NT2/D1 (cell line): ENCODE data around the gene SLC9A9.

ENCODE experiments used
- DNase-seq: peaks from one replicate; pipeline ENCODE4 v3.0.0-alpha.2; 2011; ENCODE audit warnings: low read depth, low spot score
- H3K27me3 ChIP-seq: 2 replicates; pipeline ENCODE4 v1.6.0; 2011; ENCODE audit warnings: mild to moderate bottlenecking; ENCODE audit not compliant: insufficient read length, insufficient read depth
- H3K36me3 ChIP-seq: 2 replicates; pipeline ENCODE4 v1.6.1; 2011; ENCODE audit warnings: mild to moderate bottlenecking, low read length, mixed read lengths; ENCODE audit not compliant: insufficient read depth, insufficient read length
- H3K4me1 ChIP-seq: 2 replicates; pipeline ENCODE4 v1.5.1; 2011; ENCODE audit not compliant: insufficient read depth, insufficient read length
- H3K4me3 ChIP-seq: 2 replicates; pipeline ENCODE4 v1.5.1; 2011; ENCODE audit warnings: low read depth; ENCODE audit not compliant: insufficient read length
- H3K9ac ChIP-seq: 2 replicates; pipeline ENCODE4 v1.6.0; 2011; ENCODE audit warnings: low read depth; ENCODE audit not compliant: insufficient read length
- H3K9me3 ChIP-seq: 2 replicates; pipeline ENCODE4 v1.5.1; 2011; ENCODE audit warnings: mild to moderate bottlenecking, low read length; ENCODE audit not compliant: insufficient read depth
- SUZ12 ChIP-seq: IDR thresholded peaks from 2 replicates; pipeline ENCODE4 v1.6.1; 2011; ENCODE audit not compliant: insufficient read length, insufficient read depth; ENCODE audit errors: extremely low read depth
- YY1 ChIP-seq: IDR thresholded peaks from 2 replicates; pipeline ENCODE4 v1.6.1; 2011; ENCODE audit not compliant: insufficient read length, insufficient read depth
- ZNF274 ChIP-seq: IDR thresholded peaks from 2 replicates; pipeline ENCODE4 v1.6.1; 2011; ENCODE audit warnings: mild to moderate bottlenecking, low read depth, low read length

Gene SLC9A9

DNA sequence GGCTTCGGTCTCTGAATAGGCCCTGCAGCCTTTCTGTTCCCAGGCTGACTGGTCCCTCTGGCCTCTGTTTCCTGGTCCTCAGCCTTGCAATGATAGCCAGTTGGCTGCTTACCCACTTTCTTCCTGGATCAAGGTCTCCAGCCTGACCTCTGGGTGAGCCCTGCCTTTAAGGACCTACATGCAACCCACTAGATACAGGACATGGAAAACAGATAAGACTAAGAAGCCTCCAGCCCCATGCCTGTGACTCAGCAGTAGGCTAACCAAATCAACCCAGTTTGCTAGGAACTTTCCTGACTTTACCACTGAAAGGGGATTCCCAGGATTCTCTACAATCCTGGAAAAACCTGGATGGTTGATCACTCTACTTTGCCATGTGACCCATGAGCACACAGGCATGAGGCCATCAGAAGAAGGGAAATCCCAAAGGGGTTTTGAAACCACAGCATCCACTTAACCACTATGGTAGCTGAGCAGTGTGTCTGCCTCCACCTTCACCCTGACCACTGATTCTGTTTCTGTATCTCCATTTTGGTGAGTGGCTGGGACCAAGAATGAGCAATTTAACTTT, 540.6 kb downstream of the SLC9A9 start:
- DNase-seq, result no peak
- no peak for TF ChIP-seq ZNF274
- TF ChIP-seq YY1, result no peak
- TF ChIP-seq SUZ12, result no peak
- Histone ChIP-seq H3K36me3 (no peaks in the 10 kb centered on the region), H3K4me1 (no peaks in the 10 kb centered on the region), H3K27me3 (no peaks in the 10 kb centered on the region), H3K4me3 (no peak overlapping the region), H3K9ac (no peak overlapping the region), H3K9me3 (no peaks in the 10 kb centered on the region)

DNA sequence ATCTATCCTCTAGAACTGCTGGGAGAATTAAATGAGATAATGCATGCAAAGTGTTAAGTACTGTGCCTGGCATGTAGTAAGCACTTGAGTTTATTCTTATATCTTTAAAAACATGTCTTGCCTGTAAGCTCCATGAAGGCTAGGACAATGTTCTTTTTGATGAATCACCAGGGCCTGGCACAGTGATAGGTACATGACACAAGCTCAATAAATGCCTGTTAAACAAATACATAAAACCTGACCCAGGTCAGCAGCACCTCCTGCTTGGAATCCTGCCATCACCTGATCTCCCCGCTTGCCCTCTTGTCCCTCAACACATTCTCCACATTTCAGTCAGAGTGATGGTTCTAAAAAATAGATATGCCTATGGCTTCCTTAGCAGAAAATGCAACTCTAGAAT, 541.9 kb downstream of the SLC9A9 start:
- Histone ChIP-seq H3K4me1 (no peaks in the 10 kb centered on the region), H3K4me3 (no peak overlapping the region), H3K9ac (no peak overlapping the region), H3K36me3 (no peaks in the 10 kb centered on the region), H3K27me3 (no peaks in the 10 kb centered on the region), H3K9me3 (no peaks in the 10 kb centered on the region)
- TF ChIP-seq YY1, result no peak
- no peak for TF ChIP-seq SUZ12
- no peak for TF ChIP-seq ZNF274
- DNase-seq, result no peak

DNA sequence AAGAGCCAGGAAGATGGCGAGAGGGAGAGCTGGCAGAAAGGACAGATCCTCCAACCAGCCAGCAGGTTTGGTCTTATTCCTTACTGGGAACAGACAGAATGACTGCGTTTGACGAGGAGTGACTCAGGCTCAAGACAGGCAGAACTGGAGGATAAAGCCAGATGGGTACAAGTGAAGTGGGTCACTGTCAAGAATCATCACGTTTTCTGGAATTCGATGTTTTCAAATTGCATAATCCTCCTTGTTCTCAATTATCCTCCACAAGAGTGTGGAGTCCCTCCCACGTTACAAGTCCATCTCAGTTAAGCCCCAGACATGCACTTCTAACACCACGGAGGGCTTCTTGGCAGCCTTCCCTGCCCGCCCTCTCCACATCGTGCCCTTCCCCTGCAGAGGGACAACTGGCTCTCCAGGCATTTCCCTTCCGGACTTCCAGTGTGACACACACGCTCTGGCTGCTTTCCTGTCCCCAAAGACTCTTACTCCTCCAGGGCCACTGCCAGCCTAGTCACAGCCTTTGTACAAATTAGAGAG, 545.6 kb downstream of the SLC9A9 start:
- H3K4me3 ChIP-seq, result no peak overlapping the region
- no peak overlapping the region for H3K9ac ChIP-seq
- H3K4me1 ChIP-seq, result no peaks in the 10 kb centered on the region
- no peaks in the 10 kb centered on the region for H3K36me3 ChIP-seq
- H3K27me3 ChIP-seq, result no peaks in the 10 kb centered on the region
- H3K9me3 ChIP-seq, result no peaks in the 10 kb centered on the region
- no peak for DNase-seq
- no peak for TF ChIP-seq ZNF274
- TF ChIP-seq SUZ12, result no peak
- TF ChIP-seq YY1, result no peak

DNA sequence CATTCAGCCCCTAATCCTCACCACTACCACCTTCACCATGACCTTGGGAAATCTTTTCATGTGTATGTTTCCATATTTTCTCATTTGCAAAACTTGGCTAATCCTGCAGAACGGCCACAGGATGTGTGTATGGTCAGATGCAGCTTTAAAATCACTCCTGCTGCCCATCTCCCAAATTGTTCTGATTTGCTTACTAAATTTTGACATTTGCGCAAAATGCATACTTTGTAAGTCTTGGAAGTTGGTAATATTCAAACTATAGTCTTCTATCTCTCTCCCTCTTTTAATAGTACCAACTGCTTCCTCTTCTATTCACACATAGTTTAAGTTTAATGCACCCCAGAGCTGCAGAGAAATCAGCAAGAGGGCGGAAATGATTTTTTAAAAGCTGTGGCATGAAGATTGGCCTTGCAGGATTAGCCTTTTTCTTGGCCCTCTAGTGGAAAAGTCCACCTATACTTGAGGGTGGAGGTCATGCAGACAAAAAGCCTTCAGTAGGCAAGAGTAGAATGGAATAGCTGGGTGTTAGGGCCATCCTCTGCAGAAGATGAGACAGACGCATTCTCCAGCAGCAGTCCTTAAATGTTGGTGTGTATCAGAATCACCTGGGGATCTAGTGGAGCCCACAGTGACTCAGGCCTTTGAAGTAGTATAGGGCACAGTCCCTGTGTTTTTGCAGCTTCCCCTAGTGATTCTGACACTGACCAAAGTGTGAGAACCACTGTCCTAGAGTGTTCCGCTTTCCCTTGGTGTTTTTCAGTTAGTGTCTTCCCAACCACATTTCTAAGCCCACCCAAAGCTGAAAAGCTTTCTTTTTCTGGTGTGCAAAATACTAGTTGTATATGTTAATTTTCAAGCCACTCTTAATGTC, 547.0 kb downstream of the SLC9A9 start:
- H3K27me3 ChIP-seq, result no peaks in the 10 kb centered on the region
- H3K4me3 ChIP-seq, result no peak overlapping the region
- H3K36me3 ChIP-seq, result no peaks in the 10 kb centered on the region
- no peaks in the 10 kb centered on the region for H3K9me3 ChIP-seq
- no peaks in the 10 kb centered on the region for H3K4me1 ChIP-seq
- no peak for TF ChIP-seq ZNF274
- no peak for TF ChIP-seq YY1
- TF ChIP-seq SUZ12, result no peak
- no peak for DNase-seq
- no peak overlapping the region for H3K9ac ChIP-seq

DNA sequence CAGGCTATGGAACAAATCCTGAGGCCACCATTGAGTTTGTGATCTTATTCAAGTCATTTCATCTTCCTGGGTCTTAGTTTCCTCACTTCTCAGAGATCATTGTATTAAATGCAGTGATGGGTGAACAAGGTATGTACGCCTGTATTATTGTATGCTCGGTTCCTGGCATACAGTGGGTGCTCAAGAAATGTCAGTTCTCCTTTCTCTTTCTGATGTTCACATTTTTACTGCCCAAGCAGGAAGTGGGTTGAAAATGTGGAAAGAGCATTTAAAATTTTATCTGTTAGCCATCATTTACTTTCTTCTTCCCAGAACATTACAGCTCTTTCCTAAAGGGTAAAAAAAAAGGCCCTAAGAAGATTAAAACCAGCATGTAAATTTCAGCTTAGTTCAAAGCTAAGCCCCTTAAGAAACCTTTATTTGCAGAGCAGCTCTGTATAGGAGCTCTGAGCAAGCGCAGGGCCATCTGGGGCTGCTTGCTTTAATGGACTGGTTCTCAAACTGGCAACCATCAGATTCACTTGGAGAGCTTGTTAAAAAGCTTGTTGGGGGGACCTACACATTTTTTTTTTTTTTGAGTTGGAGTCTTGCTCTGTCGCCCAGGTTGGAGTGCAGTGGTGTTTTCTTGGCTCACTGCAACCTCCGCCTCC, 549.3 kb downstream of the SLC9A9 start:
- Histone ChIP-seq H3K27me3 (no peaks in the 10 kb centered on the region), H3K9me3 (no peaks in the 10 kb centered on the region), H3K9ac (no peak overlapping the region), H3K4me3 (no peak overlapping the region), H3K36me3 (no peaks in the 10 kb centered on the region), H3K4me1 (peaks cover 3% of the 10 kb centered on the region)
- TF ChIP-seq SUZ12 (no peak), YY1 (no peak), ZNF274 (no peak)
- DNase-seq, result no peak

DNA sequence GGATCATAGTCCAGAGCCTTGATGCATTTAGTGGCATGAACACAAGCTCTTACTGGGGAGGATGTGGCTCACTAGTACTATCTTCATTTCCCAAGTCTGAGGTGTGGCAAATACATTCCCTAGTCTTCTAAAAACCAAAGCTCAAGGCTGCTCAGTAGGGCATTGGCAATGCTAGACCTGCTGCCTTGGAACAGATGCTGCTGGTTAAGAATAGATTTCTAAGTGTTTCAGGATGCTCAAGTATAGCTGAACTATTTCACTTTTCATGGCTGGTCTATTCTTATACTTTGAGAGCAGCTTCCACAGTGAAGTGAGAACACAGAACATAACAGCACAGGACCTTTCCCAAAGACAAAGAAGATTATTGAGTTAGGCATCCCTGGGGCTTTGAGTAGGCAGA, 549.9 kb downstream of the SLC9A9 start:
- no peak overlapping the region for H3K9ac ChIP-seq
- H3K4me1 ChIP-seq, result peaks cover 3% of the 10 kb centered on the region
- H3K27me3 ChIP-seq, result no peaks in the 10 kb centered on the region
- TF ChIP-seq ZNF274 (no peak), YY1 (no peak), SUZ12 (no peak)
- H3K9me3 ChIP-seq, result no peaks in the 10 kb centered on the region
- H3K36me3 ChIP-seq, result no peaks in the 10 kb centered on the region
- no peak overlapping the region for H3K4me3 ChIP-seq
- DNase-seq, result no peak
